GM20431 (cell line): ENCODE results near the gene FLNB.

Experiments used
- in situ Hi-C: fragments of 300-500 bp; cut with MseI, MboI; formaldehyde crosslinking; loops from one replicate; pipeline ENCODE4 v1.15.0; 2020; ENCODE audit warnings: low sequenced_read_pairs; ENCODE audit not compliant: unreplicated experiment

Gene FLNB

GRCh38 chr3:58153371-58153770, 145.1 kb downstream of the FLNB start:
- in situ Hi-C loops = no loop called here

DNA sequence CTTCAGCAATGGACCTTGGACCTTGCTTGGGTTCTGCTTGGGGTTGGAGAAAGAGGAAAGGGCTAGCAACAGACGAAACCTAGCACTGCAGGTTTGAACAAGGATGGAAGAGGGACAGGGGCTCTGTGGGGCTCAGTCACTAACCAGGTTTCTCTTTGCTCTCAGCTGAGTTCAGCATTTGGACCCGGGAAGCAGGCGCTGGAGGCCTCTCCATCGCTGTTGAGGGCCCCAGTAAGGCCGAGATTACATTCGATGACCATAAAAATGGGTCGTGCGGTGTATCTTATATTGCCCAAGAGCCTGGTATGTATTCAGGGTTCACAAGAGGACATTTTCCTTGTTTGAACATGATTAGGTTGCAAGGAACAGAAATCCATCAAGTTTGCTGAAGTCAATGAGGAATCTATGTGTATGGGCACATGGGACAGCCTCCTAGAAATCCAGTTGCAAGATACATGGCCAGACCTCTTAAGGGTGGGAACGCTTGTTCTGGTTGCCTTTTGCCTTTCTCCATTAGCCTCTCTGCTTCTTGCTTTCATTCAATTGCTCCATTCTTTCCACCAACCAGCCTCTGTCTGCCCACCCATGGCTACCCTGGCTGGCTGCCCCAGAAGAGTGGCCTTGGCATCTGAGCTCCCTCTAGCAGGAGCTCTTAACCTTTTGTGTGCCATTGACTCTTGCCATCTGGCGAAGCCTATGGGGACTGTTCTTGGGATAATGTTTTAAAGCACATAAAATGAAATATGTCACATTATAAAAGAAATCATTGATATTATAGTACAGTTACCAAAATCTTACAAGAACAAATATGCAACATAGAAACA, 146.6 kb downstream of the FLNB start:
- in situ Hi-C loops = no loop called here

GRCh38 chr3:58155838-58156237, 147.6 kb downstream of the FLNB start:
- in situ Hi-C loops = no loop called here

DNA sequence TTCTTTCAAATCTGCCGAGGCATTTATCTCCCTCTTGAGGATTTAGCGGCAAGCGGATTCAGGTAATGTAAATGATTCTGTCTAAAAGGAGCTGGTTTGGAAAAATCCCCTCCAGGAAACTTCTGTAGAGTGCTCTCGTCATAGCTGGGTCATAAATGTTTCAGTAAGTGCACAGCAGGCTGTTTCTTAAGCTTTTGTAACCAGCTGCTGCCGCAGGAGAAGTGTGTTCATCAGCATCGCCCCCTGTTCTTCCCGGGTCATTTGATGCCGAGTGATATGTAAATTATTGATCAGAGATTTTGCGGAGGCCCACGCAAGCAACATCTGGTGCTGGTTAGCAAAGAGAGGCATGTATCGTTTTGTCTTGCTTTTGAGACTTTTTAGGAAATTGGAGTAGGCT, 149.5 kb downstream of the FLNB start:
- in situ Hi-C loops = no loop called here

- in situ Hi-C loops = no loop called here
These were observed 150.4 kb downstream of the FLNB start for GRCh38 chr3:58158442-58159153.

- in situ Hi-C loops = no loop called here
These were observed 152.2 kb downstream of the FLNB start for GRCh38 chr3:58160399-58160798.

DNA sequence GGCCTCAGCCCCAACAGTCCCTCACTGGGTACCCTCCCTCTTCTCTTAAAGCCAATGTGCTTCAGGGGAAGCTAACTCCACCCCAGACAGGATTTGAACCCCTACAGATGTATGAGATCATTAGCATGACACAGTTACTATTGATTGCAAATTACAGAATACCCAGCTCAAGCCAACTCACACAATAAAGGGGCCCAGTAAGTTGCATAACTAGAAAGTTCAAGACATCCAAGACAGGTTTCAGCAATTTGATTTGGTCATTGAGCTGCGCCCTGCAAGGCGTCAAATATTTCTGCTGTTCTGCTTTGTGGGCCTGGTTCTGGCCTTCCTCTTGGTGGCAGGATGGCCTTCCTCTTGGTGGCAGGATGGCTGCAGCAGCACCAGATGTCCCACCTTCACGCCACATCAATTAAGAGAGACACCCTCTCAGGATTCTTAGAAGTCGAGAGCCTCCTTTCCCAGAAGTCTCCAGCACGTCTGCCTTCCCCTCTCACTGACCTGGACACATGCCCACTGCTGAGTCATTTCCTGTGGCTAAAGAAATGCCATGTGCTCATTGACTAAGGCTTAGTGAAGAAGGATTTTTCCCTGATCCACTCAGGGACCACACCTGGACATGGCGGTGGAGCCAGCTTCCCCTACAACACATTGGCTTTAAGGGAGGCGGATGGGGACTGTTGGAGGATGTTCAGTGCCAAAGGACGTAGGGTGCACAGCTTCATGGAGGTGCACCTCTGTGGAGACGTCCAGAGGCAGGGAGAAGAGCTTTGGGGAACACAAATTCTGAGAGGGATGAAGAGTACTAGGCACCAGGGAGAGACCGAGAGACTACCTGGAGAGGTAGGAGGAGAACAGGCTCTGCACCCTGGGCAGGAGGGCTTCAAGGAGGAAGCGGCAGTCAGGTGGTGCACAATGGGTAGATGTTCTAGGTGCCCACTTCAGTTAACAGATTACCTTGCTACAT, 153.5 kb downstream of the FLNB start:
- in situ Hi-C loops = no loop called here

GRCh38 chr3:58163234-58163633, 155.0 kb downstream of the FLNB start:
- in situ Hi-C loops = no loop called here

GRCh38 chr3:58164199-58164879, 156.1 kb downstream of the FLNB start:
- in situ Hi-C loops = no loop called here

DNA sequence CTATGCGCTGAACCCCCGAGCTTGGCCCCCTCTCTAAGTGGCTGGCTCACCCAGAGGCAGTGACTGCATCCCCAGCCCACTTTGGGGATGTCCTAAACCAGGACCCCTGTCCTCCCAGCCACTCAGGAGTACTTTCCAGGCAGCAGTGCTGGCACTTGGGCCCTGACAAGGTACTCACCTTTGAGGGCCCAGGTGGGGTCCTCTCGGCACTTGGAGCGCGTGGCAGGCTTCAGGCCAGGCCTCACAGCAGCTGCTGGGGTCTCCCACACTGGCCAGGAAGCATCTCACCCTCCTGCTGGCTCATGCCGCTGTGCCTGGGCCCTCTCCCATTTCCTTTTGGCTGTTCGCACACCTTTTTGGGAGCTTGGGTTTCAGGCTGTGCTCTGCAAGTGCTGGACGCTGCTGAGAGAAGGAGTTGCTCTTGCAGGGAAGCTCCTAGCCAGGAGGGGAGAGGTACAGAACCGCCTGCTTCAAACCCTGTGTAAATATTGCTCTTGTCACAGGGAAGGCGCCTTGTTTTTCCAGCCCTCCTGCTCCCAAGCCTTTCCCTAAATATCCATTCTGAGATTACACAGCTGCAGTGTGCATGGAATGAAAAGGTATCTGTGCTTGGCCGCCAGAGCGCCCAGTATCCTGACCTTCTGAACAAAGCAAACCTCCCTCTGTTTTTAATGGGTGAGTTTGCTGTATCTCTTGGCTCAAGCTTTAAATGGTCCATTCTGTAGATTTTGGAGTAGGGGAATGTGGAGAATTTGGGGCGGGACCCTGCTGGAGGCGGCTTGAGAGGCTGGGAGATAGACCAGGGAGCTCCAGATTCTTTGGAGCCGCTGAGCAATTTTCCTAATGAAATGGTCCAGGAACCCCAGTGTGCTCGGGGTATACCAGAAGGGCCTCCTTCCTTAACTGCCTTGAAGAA, 156.9 kb downstream of the FLNB start:
- in situ Hi-C loops = no loop called here

GRCh38 chr3:58167431-58168351, 159.5 kb downstream of the FLNB start:
- in situ Hi-C loops = no loop called here

GRCh38 chr3:58168498-58168897, 160.3 kb downstream of the FLNB start:
- in situ Hi-C loops = no loop called here

GRCh38 chr3:58169371-58169770, 161.1 kb downstream of the FLNB start:
- in situ Hi-C loops = no loop called here

GRCh38 chr3:58170376-58170775, 162.2 kb downstream of the FLNB start:
- in situ Hi-C loops = loop anchor here (10.0 kb wide), 1 partner anchor 156 kb away; no protein-coding TSS in a partner anchor

GRCh38 chr3:58171126-58171525, 162.9 kb downstream of the FLNB start:
- in situ Hi-C loops = loop anchor here (10.0 kb wide), 1 partner anchor 156 kb away; no protein-coding TSS in a partner anchor

- in situ Hi-C loops = loop anchor here (10.0 kb wide), 1 partner anchor 158 kb away; no protein-coding TSS in a partner anchor
These were observed 164.9 kb downstream of the FLNB start for GRCh38 chr3:58173029-58173668.
